Ramos (cell line): ENCODE data around the gene ARID5B.

Experiments used
- in situ Hi-C: fragments of 300-500 bp; cut with MboI; formaldehyde crosslinking; loops from one replicate; pipeline ENCODE4 v1.14.3; 2022; ENCODE audit warnings: low sequenced_read_pairs; ENCODE audit not compliant: unreplicated experiment

ARID5B gene

DNA sequence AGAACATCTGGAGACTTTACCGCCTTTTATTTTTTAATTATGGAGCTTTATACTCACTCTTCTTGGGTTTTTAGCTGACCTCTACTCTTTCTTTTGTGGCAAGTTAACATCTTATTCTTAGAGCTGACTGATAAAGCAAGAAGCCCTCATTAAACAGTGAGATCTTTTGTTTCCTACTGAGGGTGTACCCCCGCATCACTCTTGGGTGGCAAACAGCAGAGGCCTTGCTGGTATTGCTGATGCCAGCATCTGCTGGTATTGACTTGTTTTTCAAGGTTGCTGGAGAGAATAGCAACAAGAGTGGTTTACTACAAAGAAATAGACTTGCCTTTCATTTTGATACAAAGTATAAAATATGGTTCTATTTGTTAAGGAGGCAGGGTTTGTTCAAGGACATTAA is 154.7 kb downstream of the ARID5B start:
- in situ Hi-C loops: no loop called here

GRCh38 chr10:62056698-62057097 is 155.2 kb downstream of the ARID5B start:
- in situ Hi-C loops: no loop called here

DNA sequence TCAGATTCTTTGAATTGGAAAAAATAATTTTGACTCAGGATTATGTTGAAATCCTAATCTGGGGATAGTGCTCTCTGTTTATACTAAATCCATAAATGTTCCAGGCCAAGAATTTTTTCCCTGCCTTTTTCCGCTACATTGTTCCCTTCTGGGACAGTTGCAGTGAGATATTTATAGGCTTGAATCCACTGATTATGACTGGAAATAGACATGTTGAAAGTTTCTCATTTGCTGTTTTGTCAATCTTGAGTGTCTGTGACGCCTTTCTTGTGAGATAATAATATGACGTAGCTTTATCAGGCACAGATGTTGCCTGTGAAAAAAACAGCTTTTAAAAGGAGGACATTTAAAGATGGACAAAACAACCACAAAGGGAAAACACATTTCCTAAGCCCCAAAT is 155.9 kb downstream of the ARID5B start:
- in situ Hi-C loops: no loop called here

DNA sequence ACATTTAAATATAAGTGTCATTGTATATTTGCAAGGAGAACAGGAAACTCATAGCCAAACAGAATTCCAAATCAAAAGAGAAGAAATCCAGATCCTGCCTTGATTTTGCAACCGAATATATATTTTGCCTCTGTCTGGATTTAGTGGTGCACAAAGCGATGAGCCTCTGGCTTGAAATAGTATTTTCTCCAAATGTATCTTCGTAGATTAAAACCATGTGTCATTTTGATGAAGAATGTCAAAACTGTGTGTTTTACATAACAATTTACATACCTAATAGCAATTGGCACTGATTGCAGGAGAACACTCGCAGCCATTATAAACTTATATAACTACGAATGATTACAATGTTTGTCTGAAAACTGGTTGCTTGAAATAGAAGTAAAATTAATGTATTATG is 156.4 kb downstream of the ARID5B start:
- in situ Hi-C loops: no loop called here

GRCh38 chr10:62058476-62058875 is 157.0 kb downstream of the ARID5B start:
- in situ Hi-C loops: no loop called here

DNA sequence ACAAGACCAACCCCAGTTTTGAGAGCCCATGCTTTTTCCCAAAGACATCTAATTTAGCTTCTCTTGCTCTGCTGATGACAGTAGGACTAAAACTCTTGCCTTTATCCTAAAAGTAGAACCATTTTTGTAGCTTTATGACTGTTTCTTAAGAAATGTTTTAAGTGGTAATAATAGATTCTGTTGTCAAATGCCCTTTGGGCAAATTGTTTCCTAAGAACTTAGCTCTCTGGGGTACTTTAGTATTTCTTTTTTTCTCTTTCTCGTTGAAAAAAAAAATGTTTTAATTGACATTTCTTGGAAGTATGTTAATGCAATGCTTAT is 157.4 kb downstream of the ARID5B start:
- in situ Hi-C loops: no loop called here

- in situ Hi-C loops: no loop called here
These were observed 157.9 kb downstream of the ARID5B start for GRCh38 chr10:62059217-62059920.

DNA sequence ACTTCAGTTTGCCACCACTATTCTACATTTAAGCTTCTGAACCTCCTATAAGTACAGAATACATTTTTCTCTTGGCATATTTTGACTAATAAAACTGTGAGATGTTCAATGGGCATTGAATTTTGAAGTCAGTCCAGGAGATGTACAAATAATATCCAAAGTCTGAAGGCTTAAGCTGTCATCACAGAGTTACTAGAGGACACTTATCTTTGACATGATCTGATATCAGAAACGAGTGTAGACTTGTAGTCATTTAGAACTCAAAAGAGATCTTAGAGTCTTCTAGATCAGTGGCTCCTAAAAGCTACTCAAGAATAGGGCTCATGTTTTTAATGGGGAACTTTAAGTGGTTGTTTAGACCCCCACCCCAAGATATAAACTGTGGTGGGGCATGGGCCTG is 160.5 kb downstream of the ARID5B start:
- in situ Hi-C loops: no loop called here

GRCh38 chr10:62062752-62063512 is 161.4 kb downstream of the ARID5B start:
- in situ Hi-C loops: no loop called here

- in situ Hi-C loops: no loop called here
These were observed 162.4 kb downstream of the ARID5B start for GRCh38 chr10:62063795-62064472.

GRCh38 chr10:62067560-62067959 is 166.1 kb downstream of the ARID5B start:
- in situ Hi-C loops: no loop called here

GRCh38 chr10:62068464-62068863 is 167.0 kb downstream of the ARID5B start:
- in situ Hi-C loops: no loop called here

DNA sequence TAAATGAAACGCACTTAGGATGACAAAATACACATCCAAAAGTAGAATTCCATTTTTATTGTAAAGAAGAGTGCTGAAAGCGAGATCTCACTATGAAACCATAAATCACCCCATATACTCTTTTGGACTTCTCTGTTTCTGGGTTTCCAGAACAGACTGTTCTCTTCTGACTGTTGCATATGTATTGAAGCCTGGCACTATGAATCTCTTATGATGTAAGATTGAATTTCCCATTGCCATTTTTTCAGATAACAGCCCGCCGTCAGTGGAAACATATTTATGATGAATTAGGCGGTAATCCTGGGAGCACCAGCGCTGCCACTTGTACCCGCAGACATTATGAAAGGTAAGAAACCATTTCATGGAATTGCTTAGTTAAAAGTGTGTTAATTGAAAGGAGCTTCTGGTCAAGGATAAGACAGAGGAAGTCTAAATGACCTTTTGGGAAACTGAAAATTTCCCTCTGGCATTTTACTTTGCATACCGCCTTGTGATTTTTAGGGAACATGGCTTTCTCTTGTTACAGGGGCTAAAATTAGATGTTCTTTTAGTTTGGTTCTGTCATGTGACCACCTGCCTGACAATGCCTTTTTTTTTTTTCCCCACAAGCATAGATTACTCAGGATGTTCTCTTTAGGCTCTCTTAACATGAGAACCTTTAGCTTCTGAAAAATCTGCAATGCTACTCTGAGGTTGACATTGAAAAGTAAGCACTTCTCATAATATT is 168.1 kb downstream of the ARID5B start:
- in situ Hi-C loops: no loop called here

- in situ Hi-C loops: no loop called here
These were observed 170.4 kb downstream of the ARID5B start for GRCh38 chr10:62071846-62072281.

GRCh38 chr10:62072901-62073300 is 171.4 kb downstream of the ARID5B start:
- in situ Hi-C loops: no loop called here

- in situ Hi-C loops: no loop called here
These were observed 171.9 kb downstream of the ARID5B start for GRCh38 chr10:62073429-62073828.

DNA sequence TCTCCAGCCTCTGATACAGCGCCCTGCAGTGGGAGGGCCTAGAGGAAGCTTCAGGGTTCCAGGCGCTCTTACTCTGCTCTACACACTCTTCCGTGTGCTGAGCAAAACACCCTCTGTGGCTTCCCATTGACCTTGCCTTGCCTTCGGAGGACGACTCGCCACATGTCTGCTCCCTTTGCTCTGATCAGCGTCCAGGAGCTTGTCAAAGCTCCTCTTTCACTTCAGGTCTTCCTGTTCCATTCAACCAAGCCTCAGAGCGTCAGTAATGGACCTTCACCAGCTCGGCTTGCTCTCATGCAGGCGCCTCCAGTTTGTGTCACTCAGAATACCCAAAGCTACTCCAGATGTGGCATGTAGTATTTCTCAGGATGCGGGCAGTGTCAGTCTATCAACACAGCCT is 173.9 kb downstream of the ARID5B start:
- in situ Hi-C loops: no loop called here

DNA sequence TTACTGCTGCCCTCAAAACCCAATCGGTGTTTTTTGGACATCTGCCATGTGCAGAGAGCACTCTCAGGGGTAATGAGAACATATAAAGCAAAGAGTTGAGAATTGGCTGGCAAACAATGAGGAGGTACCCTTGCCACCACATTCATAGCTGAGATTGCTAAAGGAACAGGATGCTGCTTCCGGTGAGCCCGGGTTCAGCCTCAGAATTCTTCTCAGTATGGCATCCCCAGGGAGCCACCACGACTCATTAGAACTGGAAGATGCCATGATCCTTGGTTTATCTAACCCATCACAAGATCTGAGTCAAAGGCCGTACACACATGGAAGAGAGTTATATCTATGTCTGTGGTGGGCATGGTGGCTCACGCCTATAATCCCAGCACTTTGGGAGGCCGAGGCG is 174.4 kb downstream of the ARID5B start:
- in situ Hi-C loops: no loop called here

DNA sequence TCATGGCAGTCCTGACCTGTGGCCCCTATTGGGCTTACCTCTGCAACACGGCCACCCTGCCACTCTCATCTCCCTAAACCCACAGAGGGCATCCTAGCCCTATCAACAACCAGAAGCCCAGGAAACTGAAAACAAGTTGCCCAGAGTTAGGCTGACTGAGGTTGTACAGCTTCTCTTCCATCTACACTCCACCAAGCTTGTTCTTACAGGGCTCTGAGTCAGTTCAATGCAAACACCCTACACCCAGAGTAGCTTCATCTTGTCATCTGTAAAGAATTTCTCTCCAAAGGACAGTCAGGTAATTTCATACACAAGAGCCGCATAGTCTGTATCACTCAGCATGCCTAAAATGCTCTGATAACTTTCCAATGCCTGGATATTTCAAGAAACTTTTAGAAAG is 175.4 kb downstream of the ARID5B start:
- in situ Hi-C loops: no loop called here

DNA sequence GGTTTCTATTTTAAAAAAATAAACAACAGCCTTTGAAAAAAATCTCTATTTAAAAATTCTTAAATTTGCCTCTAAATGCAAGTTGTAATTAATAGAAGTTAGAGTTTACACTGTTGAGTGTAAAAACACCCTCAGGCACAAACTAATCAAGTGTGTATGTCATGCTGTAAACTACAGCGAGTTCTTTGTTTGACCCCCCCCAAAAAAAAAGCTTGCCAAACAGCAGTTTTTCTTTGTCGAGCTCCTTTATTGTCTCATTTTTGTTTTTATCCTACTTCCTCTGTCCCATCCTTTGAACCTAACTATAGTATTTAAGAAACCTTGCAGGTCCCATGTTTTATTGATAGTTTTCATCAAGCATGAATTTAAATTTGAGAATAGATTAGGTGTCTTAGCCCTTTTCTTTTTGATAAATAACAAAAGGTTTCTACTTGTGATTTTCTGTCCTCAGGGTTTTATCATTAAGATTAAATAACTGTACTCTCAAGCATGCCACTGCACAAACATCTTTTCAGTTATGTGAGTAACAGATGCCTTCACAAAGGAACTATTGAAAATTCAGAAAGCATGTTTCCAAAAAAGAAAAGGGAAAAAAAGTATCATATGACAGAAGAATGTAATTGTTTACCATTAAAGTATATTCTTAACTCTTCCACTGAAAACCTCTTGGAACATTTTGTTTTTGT is 176.0 kb downstream of the ARID5B start:
- in situ Hi-C loops: no loop called here
